ENCODE results near the gene P2RX3.

- TF ChIP-seq CTCF (conservative IDR thresholded peaks at IDR 0.05): no peak
- no peak for TF ChIP-seq ZFX (IDR thresholded peaks at IDR 0.05)
Observed at GRCh38 chr11:57397394-57397990, 59.3 kb downstream of the P2RX3 start.

Measured in C4-2B (cell line).